ENCODE measurements around the gene DLX2. TPM values are rescaled to one million over a fixed set of nuclear protein-coding genes. Genes with fewer than 3 reads are reported as not detected.
"Not testable (repeated sequence)": the region's sequence is repeated elsewhere in the genome, so short reads cannot be mapped to it uniquely, and the experiment has no call there.

DLX2 gene
- total RNA-seq, 2 donors from 2014 or later, result 0.23 to 0.24 TPM

DNA sequence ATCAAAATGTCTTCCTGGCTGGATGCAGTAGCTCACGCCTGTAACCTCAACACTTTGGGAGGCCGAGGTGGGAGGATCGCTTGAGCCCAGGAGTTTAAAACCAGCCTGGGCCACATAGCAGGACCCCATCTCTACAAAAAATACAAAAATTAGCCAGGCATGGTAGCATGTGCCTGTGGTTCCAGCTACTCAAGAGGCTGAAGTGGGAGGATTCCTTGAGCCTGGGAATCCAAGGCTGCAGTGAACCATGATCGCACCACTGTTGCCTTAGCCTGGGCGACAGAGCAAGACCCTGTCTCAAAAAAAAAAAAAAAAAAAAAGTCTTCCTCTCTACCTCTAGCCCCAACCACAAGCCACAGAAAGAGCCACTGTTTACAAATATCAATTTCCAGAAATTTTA, 42.6 kb downstream of the DLX2 start:
- H3K9me3 Mint-ChIP-seq; DNase-seq; ATAC-seq (replicated peaks in 1 of 2); H3K36me3 Mint-ChIP-seq (ENCODE audit: insufficient read depth in 2 of 2); H3K4me1 Mint-ChIP-seq (ENCODE audit: low read depth); H3K4me3 Mint-ChIP-seq; H3K27ac Mint-ChIP-seq; H3K27me3 Mint-ChIP-seq (ENCODE audit: low read depth): not testable (repeated sequence)

DNA sequence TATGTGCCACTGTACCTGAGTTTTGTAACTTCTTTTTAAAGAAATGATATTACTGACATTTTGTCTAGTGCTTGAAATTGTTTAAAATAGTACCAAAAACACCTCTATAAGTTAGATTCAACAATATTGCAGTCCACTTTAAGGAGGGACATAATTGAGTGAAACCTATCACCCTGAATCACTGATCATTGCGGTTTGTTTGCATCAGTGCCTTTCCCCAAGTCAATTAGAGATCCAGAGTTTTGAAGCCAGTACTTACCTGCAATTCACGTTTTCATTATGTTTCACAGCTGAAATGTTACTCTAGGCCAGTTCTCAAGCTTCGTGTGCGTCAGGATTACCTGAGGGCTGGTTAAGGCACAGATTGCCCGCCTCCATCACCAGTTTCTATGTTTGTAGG, 44.0 kb downstream of the DLX2 start:
- H3K9me3 Mint-ChIP-seq, result no peaks in the 10 kb centered on the region
- DNase-seq, result no peak
- no peaks in the 10 kb centered on the region for H3K27me3 Mint-ChIP-seq (ENCODE audit: low read depth)
- H3K4me3 Mint-ChIP-seq, result no peak overlapping the region
- no peaks in the 10 kb centered on the region for H3K36me3 Mint-ChIP-seq (ENCODE audit: insufficient read depth in 2 of 2)
- H3K27ac Mint-ChIP-seq, result no peak overlapping the region
- ATAC-seq (replicated peaks in 1 of 2), result no peak
- no peaks in the 10 kb centered on the region for H3K4me1 Mint-ChIP-seq (ENCODE audit: low read depth)

- H3K27me3 Mint-ChIP-seq (ENCODE audit: low read depth), result no peaks in the 10 kb centered on the region
- H3K27ac Mint-ChIP-seq, result no peak overlapping the region
- H3K9me3 Mint-ChIP-seq, result no peaks in the 10 kb centered on the region
- DNase-seq (no peak), ATAC-seq (replicated peaks in 1 of 2) (no peak)
- H3K4me1 Mint-ChIP-seq (ENCODE audit: low read depth), result peaks cover 7% of the 10 kb centered on the region
- no peak overlapping the region for H3K4me3 Mint-ChIP-seq
- no peaks in the 10 kb centered on the region for H3K36me3 Mint-ChIP-seq (ENCODE audit: insufficient read depth in 2 of 2)
Observed at GRCh38 chr2:172056293-172056692, 46.4 kb downstream of the DLX2 start.

- no peaks in the 10 kb centered on the region for H3K9me3 Mint-ChIP-seq
- DNase-seq, result no peak
Observed at GRCh38 chr2:172053486-172053885, 49.2 kb downstream of the DLX2 start.

GRCh38 chr2:172052000-172052983, 50.4 kb downstream of the DLX2 start:
- Mint-ChIP-seq H3K4me1 (ENCODE audit: low read depth) (peaks cover 7% of the 10 kb centered on the region), H3K27ac (no peak overlapping the region), H3K4me3 (no peak overlapping the region), H3K27me3 (ENCODE audit: low read depth) (no peaks in the 10 kb centered on the region), H3K9me3 (no peaks in the 10 kb centered on the region), H3K36me3 (ENCODE audit: insufficient read depth in 2 of 2) (peaks cover 0 to 2% of the 10 kb centered on the region in 2 donors)
- DNase-seq, result no peak
- ATAC-seq (replicated peaks in 1 of 2), result no peak

More at GRCh38 chr2:172053486-172053885, 49.2 kb downstream of the DLX2 start:
- Mint-ChIP-seq H3K4me3 (no peak overlapping the region), H3K27me3 (ENCODE audit: low read depth) (no peaks in the 10 kb centered on the region), H3K4me1 (ENCODE audit: low read depth) (peaks cover 7% of the 10 kb centered on the region), H3K36me3 (ENCODE audit: insufficient read depth in 2 of 2) (no peaks in the 10 kb centered on the region), H3K27ac (no peak overlapping the region)
- ATAC-seq (replicated peaks in 1 of 2), result no peak

DNA sequence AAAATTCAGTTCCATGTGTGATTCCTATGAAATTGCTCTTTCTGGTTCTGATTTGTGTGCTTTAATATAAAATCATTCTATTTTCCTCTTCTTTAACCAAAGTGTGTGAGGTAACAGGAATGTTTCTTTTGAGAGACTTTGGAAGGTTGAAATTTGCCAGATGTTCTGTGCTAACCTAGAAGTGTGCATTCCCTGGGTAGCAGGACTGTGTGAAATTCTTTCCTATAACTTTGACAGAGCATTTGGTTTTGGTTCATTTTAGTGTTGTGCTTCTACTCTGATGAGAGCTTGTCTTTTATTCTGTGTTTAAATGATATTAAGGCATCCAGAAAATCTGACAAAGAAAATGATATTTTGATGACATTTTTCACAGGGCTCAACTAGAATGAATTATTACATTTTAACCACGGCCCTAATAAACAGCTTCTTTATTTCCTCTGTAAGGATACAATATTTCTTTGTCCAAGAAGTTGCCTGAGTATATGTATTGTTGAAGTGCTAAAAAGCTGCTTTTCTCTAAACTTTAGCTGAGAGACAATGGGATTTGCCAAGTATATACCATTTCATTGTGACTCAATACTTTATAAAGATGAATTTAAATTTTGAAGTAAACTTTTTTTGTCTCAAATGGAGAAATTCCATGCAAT, 52.1 kb downstream of the DLX2 start:
- peaks cover 13% of the 10 kb centered on the region for H3K4me1 Mint-ChIP-seq (ENCODE audit: low read depth)
- DNase-seq (no peak), ATAC-seq (replicated peaks in 1 of 2) (no peak)
- H3K27me3 Mint-ChIP-seq (ENCODE audit: low read depth), result no peaks in the 10 kb centered on the region
- no peak overlapping the region for H3K27ac Mint-ChIP-seq
- peaks cover 0 to 2% of the 10 kb centered on the region in 2 donors for H3K36me3 Mint-ChIP-seq (ENCODE audit: insufficient read depth in 2 of 2)
- H3K4me3 Mint-ChIP-seq, result no peak overlapping the region
- H3K9me3 Mint-ChIP-seq, result no peaks in the 10 kb centered on the region

DNA sequence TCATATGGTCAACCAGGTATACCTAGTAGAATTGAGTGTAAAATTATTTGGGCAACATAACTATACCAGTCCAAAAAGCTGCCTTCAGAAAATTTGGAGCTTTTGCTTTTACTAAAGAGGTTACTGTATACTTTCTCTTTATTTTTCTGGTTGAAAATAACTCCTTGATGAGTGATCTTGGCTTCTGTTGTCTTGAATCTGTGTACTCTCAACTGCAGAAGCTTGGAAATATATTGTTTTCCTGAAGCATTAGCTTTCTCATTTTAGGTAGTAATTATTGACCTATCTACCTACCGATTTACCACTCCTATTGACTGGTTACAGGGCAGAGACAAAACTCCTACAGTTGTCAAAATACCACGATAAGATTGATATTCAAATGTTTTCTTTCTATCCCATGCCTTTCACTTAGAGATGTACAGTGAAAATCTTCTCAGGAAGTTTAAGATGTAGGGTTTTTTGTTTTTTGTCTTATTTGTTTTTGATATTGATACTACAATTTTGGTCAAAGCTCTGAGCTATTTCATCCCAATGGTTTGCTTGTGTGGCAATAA, 53.1 kb downstream of the DLX2 start:
- H3K36me3 Mint-ChIP-seq (ENCODE audit: insufficient read depth in 2 of 2), result peaks cover 0 to 2% of the 10 kb centered on the region in 2 donors
- H3K27ac Mint-ChIP-seq, result no peak overlapping the region
- DNase-seq, result no peak
- no peak overlapping the region for H3K4me3 Mint-ChIP-seq
- no peaks in the 10 kb centered on the region for H3K27me3 Mint-ChIP-seq (ENCODE audit: low read depth)
- H3K9me3 Mint-ChIP-seq, result no peaks in the 10 kb centered on the region
- H3K4me1 Mint-ChIP-seq (ENCODE audit: low read depth), result peaks cover 13% of the 10 kb centered on the region
- ATAC-seq (replicated peaks in 1 of 2), result no peak

Other genes with a start within 250 kb of the DLX2 start
- 10 to 100 TPM; 27.4 to 36.4 TPM for gene SLC25A12, start 208.7 kb downstream of the DLX2 start, total RNA-seq
- 10 to 100 TPM; 46.9 to 52.5 TPM for gene HAT1, start 180.4 kb downstream of the DLX2 start, total RNA-seq
- gene METAP1D, start 102.9 kb downstream of the DLX2 start, total RNA-seq, result 1 to 10 TPM; 4.4 to 9.9 TPM
- gene DLX1, start 17.4 kb downstream of the DLX2 start, total RNA-seq, result under 1 TPM in 1 of 2 donors, not detected in 1; 0.24 TPM

All from activated T-cell treated with anti-CD3 and anti-CD28 coated beads, Interleukin-2, amount 50 U/mL, for 72 hours (primary cell).